ENCODE measurements around the gene C11orf58. TPM values are rescaled to one million over a fixed set of nuclear protein-coding genes. Genes with fewer than 3 reads are reported as not detected.
A peak's percentile ranks its signal among the peaks of the same experiment; 100 is the strongest.

The C11orf58 gene
- total RNA-seq, 1 experiment from 2014 or later: 156 TPM

- DNase-seq (ENCODE audit: low read depth): no peak
Observed at GRCh38 chr11:16801288-16801980, 63.0 kb downstream of the C11orf58 start.

GRCh38 chr11:16804104-16804947, 65.9 kb downstream of the C11orf58 start:
- DNase-seq (ENCODE audit: low read depth): no peak

- DNase-seq (ENCODE audit: low read depth): peak; percentile 12
Observed at GRCh38 chr11:16805938-16806337, 67.5 kb downstream of the C11orf58 start.

DNA sequence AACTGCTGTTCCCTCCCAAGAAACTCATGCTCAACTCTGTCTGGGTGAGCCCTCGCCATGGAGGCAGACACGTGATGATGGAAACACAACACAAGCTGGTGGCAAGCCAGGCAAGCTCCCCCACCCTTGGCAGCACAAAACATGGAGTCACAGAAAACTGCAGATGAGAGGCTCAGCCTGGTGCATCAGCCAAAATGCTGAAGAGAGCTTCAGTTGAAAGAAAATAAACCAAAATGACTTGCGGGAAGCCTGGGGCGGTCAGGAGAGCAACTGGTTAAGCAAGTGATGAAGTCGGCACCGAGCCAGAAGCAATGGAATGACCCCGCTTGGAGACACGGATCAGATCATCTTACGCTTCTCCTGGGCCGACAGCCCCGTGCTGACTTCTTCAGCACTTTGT, 68.3 kb downstream of the C11orf58 start:
- no peak for DNase-seq (ENCODE audit: low read depth)

- DNase-seq (ENCODE audit: low read depth): no peak
Observed at GRCh38 chr11:16807306-16807705, 68.9 kb downstream of the C11orf58 start.

All from HT1080 (cell line).